Right atrium auricular region (tissue), 2 donors: ENCODE data around the gene HNRNPM. TPM values are rescaled to one million over a fixed set of nuclear protein-coding genes. Genes with fewer than 3 reads are reported as not detected.
A peak's percentile ranks its signal among the peaks of the same experiment; 100 is the strongest.

Source experiments
- DNase-seq: peaks from one replicate; pipeline ENCODE4 v3.0.0-alpha.2; 2019; ENCODE audit warnings: low spot score
- H3K27ac ChIP-seq, 2 donors: fragments of 200-600 bp; sonication (generic); 1 replicate in 1 of 2; 2 replicates in 1 of 2; pipeline ENCODE4 v1.5.1; 2016 to 2019
- H3K27me3 ChIP-seq, 2 donors: fragments of 200-600 bp; sonication (generic); one replicate each; pipeline versions ENCODE4 v1.5.1 to v1.6.0; 2017 to 2019
- H3K36me3 ChIP-seq: fragments of 200-600 bp; sonication (generic); one replicate; pipeline ENCODE4 v1.5.1; 2016
- H3K4me1 ChIP-seq, 2 donors: fragments of 200-600 bp; sonication (generic); one replicate each; pipeline versions ENCODE4 v1.5.1 to v1.6.0; 2017 to 2019
- H3K4me3 ChIP-seq, 2 donors: fragments of 200-600 bp; sonication (generic); 1 replicate in 1 of 2; 2 replicates in 1 of 2; pipeline ENCODE4 v1.5.1; 2017 to 2019; ENCODE audit warnings: mild to moderate bottlenecking in 1 of 2, moderate library complexity in 1 of 2
- H3K9me3 ChIP-seq, 2 donors: fragments of 200-600 bp; sonication (generic); one replicate each; pipeline ENCODE4 v1.5.1; 2019
- total RNA-seq, 2 donors: library from RNA; depleted of rRNA; stranded (reverse); fragments of >200 nt; gene quantifications; one replicate each; pipeline ENCODE4 v1.1.0, GENCODE V29; 2016
- TF ChIP-seq, protein P1 (sequence below), 2 donors: fragments of 200-600 bp; sonication (generic); IDR thresholded peaks; one replicate each; pipeline ENCODE4 v1.5.1; 2019; ENCODE audit warnings: antibody characterized with exemption in 2 of 2

Gene HNRNPM
- total RNA-seq, 2 donors from 2014 or later: 51.0 to 76.5 TPM

- H3K27me3 ChIP-seq: no peaks in the 10 kb centered on the region
- DNase-seq: no peak
- peaks cover 9% of the 10 kb centered on the region for H3K36me3 ChIP-seq
- TF ChIP-seq, protein P1, sequence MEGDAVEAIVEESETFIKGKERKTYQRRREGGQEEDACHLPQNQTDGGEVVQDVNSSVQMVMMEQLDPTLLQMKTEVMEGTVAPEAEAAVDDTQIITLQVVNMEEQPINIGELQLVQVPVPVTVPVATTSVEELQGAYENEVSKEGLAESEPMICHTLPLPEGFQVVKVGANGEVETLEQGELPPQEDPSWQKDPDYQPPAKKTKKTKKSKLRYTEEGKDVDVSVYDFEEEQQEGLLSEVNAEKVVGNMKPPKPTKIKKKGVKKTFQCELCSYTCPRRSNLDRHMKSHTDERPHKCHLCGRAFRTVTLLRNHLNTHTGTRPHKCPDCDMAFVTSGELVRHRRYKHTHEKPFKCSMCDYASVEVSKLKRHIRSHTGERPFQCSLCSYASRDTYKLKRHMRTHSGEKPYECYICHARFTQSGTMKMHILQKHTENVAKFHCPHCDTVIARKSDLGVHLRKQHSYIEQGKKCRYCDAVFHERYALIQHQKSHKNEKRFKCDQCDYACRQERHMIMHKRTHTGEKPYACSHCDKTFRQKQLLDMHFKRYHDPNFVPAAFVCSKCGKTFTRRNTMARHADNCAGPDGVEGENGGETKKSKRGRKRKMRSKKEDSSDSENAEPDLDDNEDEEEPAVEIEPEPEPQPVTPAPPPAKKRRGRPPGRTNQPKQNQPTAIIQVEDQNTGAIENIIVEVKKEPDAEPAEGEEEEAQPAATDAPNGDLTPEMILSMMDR (IDR thresholded peaks at IDR 0.05): no peak
- H3K9me3 ChIP-seq: no peaks in the 10 kb centered on the region
- peaks cover 0 to 87% of the 10 kb centered on the region in 2 donors for H3K4me1 ChIP-seq
- H3K27ac ChIP-seq: no peak overlapping the region
- no peak overlapping the region for H3K4me3 ChIP-seq
Measured at GRCh38 chr19:8449830-8450229, 5.1 kb downstream of the HNRNPM start.

GRCh38 chr19:8451377-8451776 lies 6.6 kb downstream of the HNRNPM start:
- DNase-seq: no peak
- TF ChIP-seq, protein P1 (IDR thresholded peaks at IDR 0.05): no peak
- no peaks in the 10 kb centered on the region for H3K9me3 ChIP-seq
- H3K36me3 ChIP-seq: peaks cover 21% of the 10 kb centered on the region
- H3K4me1 ChIP-seq: peaks cover 0 to 88% of the 10 kb centered on the region in 2 donors
- no peak overlapping the region for H3K27ac ChIP-seq
- H3K27me3 ChIP-seq: no peaks in the 10 kb centered on the region
- no peak overlapping the region for H3K4me3 ChIP-seq

GRCh38 chr19:8451885-8452284 lies 7.1 kb downstream of the HNRNPM start:
- H3K27ac ChIP-seq: no peak overlapping the region
- peaks cover 21% of the 10 kb centered on the region for H3K36me3 ChIP-seq
- no peaks in the 10 kb centered on the region for H3K9me3 ChIP-seq
- peaks cover 0 to 88% of the 10 kb centered on the region in 2 donors for H3K4me1 ChIP-seq
- no peaks in the 10 kb centered on the region for H3K27me3 ChIP-seq
- TF ChIP-seq, protein P1 (IDR thresholded peaks at IDR 0.05): no peak
- DNase-seq: no peak
- no peak overlapping the region for H3K4me3 ChIP-seq

DNA sequence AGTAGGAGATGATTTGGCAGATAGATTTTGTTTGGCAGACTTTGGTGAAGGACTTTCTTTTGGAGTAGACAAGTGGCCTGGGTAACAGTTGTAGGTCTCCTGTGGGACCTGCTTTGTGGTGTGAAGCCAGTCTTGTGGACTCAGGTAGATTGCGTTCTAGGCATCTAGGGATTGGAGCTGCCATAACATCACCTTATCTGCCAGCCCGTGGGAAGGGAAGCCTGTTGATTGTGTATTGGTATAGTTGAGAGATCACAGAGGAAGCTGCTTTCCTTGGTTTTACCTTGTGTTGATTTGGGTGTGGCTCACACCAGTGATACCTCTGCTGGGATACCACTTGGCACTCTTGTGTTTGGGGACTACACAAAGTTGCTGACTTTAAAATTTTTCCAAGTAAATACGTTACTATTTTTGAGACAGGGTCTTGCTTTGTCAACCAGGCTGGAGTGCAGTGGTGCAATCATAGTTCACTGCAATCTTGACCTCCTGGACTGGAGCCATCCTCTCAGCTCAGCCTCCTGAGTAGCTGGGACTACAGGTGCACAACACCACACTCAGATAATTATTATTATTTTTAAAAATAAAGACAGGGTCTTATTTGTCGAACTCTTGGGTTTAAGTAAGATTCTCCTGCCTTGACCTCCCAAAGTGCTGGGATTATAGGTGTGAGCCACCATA lies 7.8 kb downstream of the HNRNPM start:
- DNase-seq: no peak
- H3K27ac ChIP-seq: peak overlapping the region in 1 of 2 donors; percentile 10
- H3K36me3 ChIP-seq: peaks cover 24% of the 10 kb centered on the region
- H3K9me3 ChIP-seq: no peaks in the 10 kb centered on the region
- peaks cover 0 to 87% of the 10 kb centered on the region in 2 donors for H3K4me1 ChIP-seq
- TF ChIP-seq, protein P1 (IDR thresholded peaks at IDR 0.05): no peak
- H3K4me3 ChIP-seq: no peak overlapping the region
- no peaks in the 10 kb centered on the region for H3K27me3 ChIP-seq

DNA sequence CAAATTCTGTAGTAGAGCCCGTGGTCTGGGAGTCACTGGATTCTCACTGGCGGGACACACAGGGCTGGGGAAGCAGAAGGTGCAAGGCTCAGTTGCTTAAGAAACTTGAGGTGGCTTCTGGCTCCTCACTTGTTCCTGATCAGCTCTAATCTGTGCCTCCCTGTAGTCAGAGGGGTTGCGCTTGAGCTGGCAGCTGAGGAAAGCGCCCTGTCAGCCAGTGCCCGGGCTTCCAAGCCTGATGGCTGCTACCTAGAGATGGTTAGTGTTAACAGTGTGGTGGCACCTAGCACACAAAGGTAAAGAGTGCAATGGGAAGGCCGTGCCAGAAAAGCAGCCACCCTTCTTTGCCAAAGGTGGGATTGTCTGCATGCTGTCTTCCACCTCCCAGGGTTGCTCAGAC lies 8.8 kb downstream of the HNRNPM start:
- H3K27ac ChIP-seq: no peak overlapping the region
- peaks cover 0 to 87% of the 10 kb centered on the region in 2 donors for H3K4me1 ChIP-seq
- peaks cover 24% of the 10 kb centered on the region for H3K36me3 ChIP-seq
- no peaks in the 10 kb centered on the region for H3K27me3 ChIP-seq
- DNase-seq: no peak
- TF ChIP-seq, protein P1 (IDR thresholded peaks at IDR 0.05): no peak
- H3K4me3 ChIP-seq: no peak overlapping the region
- no peaks in the 10 kb centered on the region for H3K9me3 ChIP-seq

DNA sequence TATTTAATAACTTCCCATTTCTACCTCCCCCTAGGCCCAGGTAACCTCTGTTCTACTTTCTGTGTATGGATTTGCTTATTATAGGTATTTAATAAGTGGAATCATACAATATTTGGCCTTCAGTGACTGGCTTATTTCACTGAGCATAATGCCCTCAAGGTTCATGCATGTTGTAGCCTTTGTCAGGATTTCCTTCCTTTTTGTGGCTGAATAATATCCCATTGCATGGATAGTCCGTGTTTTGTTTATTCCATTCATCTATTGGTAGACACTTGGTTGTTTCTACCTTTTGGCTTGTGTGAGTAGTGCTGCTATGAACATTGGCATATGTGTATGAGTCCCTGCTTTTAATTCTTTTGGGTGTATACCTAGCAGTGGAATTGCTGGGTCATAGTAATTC lies 9.4 kb downstream of the HNRNPM start:
- no peak overlapping the region for H3K27ac ChIP-seq
- no peaks in the 10 kb centered on the region for H3K9me3 ChIP-seq
- no peak overlapping the region for H3K4me3 ChIP-seq
- peaks cover 24% of the 10 kb centered on the region for H3K36me3 ChIP-seq
- TF ChIP-seq, protein P1 (IDR thresholded peaks at IDR 0.05): no peak
- DNase-seq: no peak
- no peaks in the 10 kb centered on the region for H3K27me3 ChIP-seq
- peaks cover 0 to 87% of the 10 kb centered on the region in 2 donors for H3K4me1 ChIP-seq
